Mesenchymal stem cell (in vitro differentiated cells and primary cell): ENCODE data around the gene TRAFD1.
"Not testable (repeated sequence)": the region's sequence is repeated elsewhere in the genome, so short reads cannot be mapped to it uniquely, and the experiment has no call there.

ENCODE experiments used
- DNase-seq: peaks from one replicate; pipeline ENCODE4 v3.0.0-alpha.2; 2013
- H2AFZ ChIP-seq: one replicate; pipeline ENCODE4 v1.6.1; 2013; ENCODE audit warnings: low read depth, mild to moderate bottlenecking, control low read depth, inconsistent platforms, low read length, moderate library complexity
- H2AK5ac ChIP-seq: 2 replicates; pipeline ENCODE4 v1.6.1; 2013; ENCODE audit warnings: low read length, moderate library complexity, mild to moderate bottlenecking, inconsistent platforms; ENCODE audit not compliant: severe bottlenecking
- H2BK120ac ChIP-seq: one replicate; pipeline ENCODE4 v1.6.1; 2013; ENCODE audit warnings: low read depth, mild to moderate bottlenecking, inconsistent platforms, low read length, moderate library complexity
- H2BK12ac ChIP-seq, 2 experiments: one replicate each; pipeline ENCODE4 v1.6.1; 2013; ENCODE audit warnings: inconsistent platforms in 2 of 2, low read length in 2 of 2, mild to moderate bottlenecking in 2 of 2, moderate library complexity in 2 of 2, control low read depth in 1 of 2
- H2BK15ac ChIP-seq: one replicate; pipeline ENCODE4 v1.6.1; 2013; ENCODE audit warnings: mild to moderate bottlenecking, low read depth, inconsistent platforms; ENCODE audit not compliant: poor library complexity, severe bottlenecking
- H2BK5ac ChIP-seq: 2 replicates; pipeline ENCODE4 v1.6.1; 2013; ENCODE audit warnings: low read depth, mild to moderate bottlenecking, low read length, control low read depth, inconsistent platforms; ENCODE audit not compliant: poor library complexity, severe bottlenecking
- H3K14ac ChIP-seq, 2 experiments: one replicate each; pipeline ENCODE4 v1.6.1; 2013; ENCODE audit warnings: inconsistent platforms in 2 of 2, low read length in 2 of 2, control low read depth in 1 of 2, mild to moderate bottlenecking in 1 of 2, moderate library complexity in 1 of 2
- H3K18ac ChIP-seq, 2 experiments: one replicate each; pipeline ENCODE4 v1.6.1; 2013; ENCODE audit warnings: inconsistent platforms in 2 of 2, low read length in 2 of 2, control low read depth in 1 of 2, low read depth in 1 of 2, mild to moderate bottlenecking in 1 of 2
- H3K23ac ChIP-seq, 2 experiments: one replicate each; pipeline ENCODE4 v1.6.1; 2013; ENCODE audit warnings: inconsistent platforms in 2 of 2, low read length in 2 of 2, mild to moderate bottlenecking in 2 of 2, moderate library complexity in 2 of 2, control low read depth in 1 of 2
- H3K27ac ChIP-seq: 2 replicates; pipeline ENCODE4 v1.5.1; 2013; ENCODE audit warnings: mild to moderate bottlenecking, moderate library complexity, low read length, control low read depth, inconsistent platforms; ENCODE audit not compliant: poor library complexity, severe bottlenecking
- H3K27me3 ChIP-seq, 2 experiments: 2 replicates each; pipeline versions ENCODE4 v1.6.1 to v1.7.0; 2013; ENCODE audit warnings: low read length in 2 of 2, mild to moderate bottlenecking in 2 of 2, moderate library complexity in 2 of 2, control low read depth in 1 of 2, inconsistent platforms in 1 of 2; ENCODE audit not compliant: control insufficient read depth in 1 of 2, insufficient read depth in 1 of 2
- H3K36me3 ChIP-seq, 2 experiments: 2 replicates each; pipeline versions ENCODE4 v1.6.1 to v1.7.0; 2013; ENCODE audit warnings: low read length in 2 of 2, control low read depth in 1 of 2, inconsistent platforms in 1 of 2, low read depth in 1 of 2, mild to moderate bottlenecking in 1 of 2; ENCODE audit not compliant: insufficient read depth in 2 of 2, control insufficient read depth in 1 of 2
- H3K4ac ChIP-seq, 2 experiments: one replicate each; pipeline ENCODE4 v1.6.1; 2013; ENCODE audit warnings: inconsistent platforms in 2 of 2, low read length in 2 of 2, mild to moderate bottlenecking in 2 of 2, moderate library complexity in 2 of 2, control low read depth in 1 of 2, low read depth in 1 of 2
- H3K4me1 ChIP-seq: 2 replicates; pipeline ENCODE4 v1.6.1; 2013; ENCODE audit warnings: low read depth, low read length, control low read depth; ENCODE audit not compliant: control insufficient read depth, insufficient read depth
- H3K4me2 ChIP-seq: 2 replicates; pipeline ENCODE4 v1.6.1; 2013; ENCODE audit warnings: low read length, mild to moderate bottlenecking, inconsistent platforms; ENCODE audit not compliant: poor library complexity, severe bottlenecking
- H3K4me3 ChIP-seq, 2 experiments: 2 replicates each; pipeline versions ENCODE4 v1.5.1 to v1.7.0; 2013; ENCODE audit warnings: low read length in 2 of 2, mild to moderate bottlenecking in 2 of 2, control low read depth in 1 of 2, low read depth in 1 of 2; ENCODE audit not compliant: insufficient read depth in 1 of 2
- H3K79me1 ChIP-seq: replicated peaks from 2 replicates; pipeline ENCODE4 v1.6.1; 2013; ENCODE audit warnings: mild to moderate bottlenecking, control low read depth, low read length, inconsistent platforms; ENCODE audit not compliant: poor library complexity, severe bottlenecking
- H3K9ac ChIP-seq: 2 replicates; pipeline ENCODE4 v1.7.0; 2013; ENCODE audit warnings: mild to moderate bottlenecking, low read length, moderate library complexity
- H3K9me3 ChIP-seq: 2 replicates; pipeline ENCODE4 v1.7.0; 2013; ENCODE audit warnings: mild to moderate bottlenecking, low read length; ENCODE audit not compliant: control insufficient read depth
- H4K8ac ChIP-seq: one replicate; pipeline ENCODE4 v1.6.1; 2013; ENCODE audit warnings: inconsistent platforms, mild to moderate bottlenecking, low read length, moderate library complexity
- H4K91ac ChIP-seq: one replicate; pipeline ENCODE4 v1.6.1; 2013; ENCODE audit warnings: mild to moderate bottlenecking, low read length, inconsistent platforms
- WGBS: methylation state at CpG from one replicate; pipeline ENCODE4 v1.1.7; 2013; ENCODE audit warnings: mixed read lengths; 5-methylcytosine and 5-hydroxymethylcytosine counted together

TRAFD1 gene

GRCh38 chr12:112107306-112108201 lies 17.8 kb upstream of the TRAFD1 start:
- Histone ChIP-seq H2AK5ac (peak overlapping the region; percentile 54), H3K4ac (peak overlapping the region in 1 of 2 experiments; percentile 100), H3K14ac (peak overlapping the region in 1 of 2 experiments; percentile 75), H3K4me3 (peak overlapping the region; percentile 98 to 99), H3K9ac (peak overlapping the region; percentile 99), H2BK120ac (peak overlapping the region; percentile 73), H4K91ac (no peak overlapping the region), H3K23ac (peak overlapping the region in 1 of 2 experiments; percentile 80), H3K79me1 (no peaks in the 10 kb centered on the region), H3K4me1 (peaks cover 19% of the 10 kb centered on the region), H2BK5ac (no peak overlapping the region), H3K27me3 (no peaks in the 10 kb centered on the region), H2BK15ac (peak overlapping the region; percentile 90), H3K27ac (peak overlapping the region; percentile 56), H2AFZ (no peak overlapping the region), H2BK12ac (no peak overlapping the region), H3K36me3 (peaks cover 0 to 18% of the 10 kb centered on the region in 2 experiments), H4K8ac (peak overlapping the region; percentile 17), H3K18ac (peak overlapping the region in 1 of 2 experiments; percentile 48), H3K9me3 (no peaks in the 10 kb centered on the region), H3K4me2 (peak overlapping the region; percentile 58)
- WGBS = 31% methylated on average over 12 of the region's 13 CpGs
- DNase-seq = peak; percentile 58

GRCh38 chr12:112108202-112109079 lies 16.9 kb upstream of the TRAFD1 start, which contains the start of gene NAA25:
TSS of gene NAA25 (minus strand) at chr12:112108783. CDS start at chr12:112108773, 10 bp downstream.
- Histone ChIP-seq H3K9me3 (no peaks in the 10 kb centered on the region), H3K4me1 (peaks cover 22% of the 10 kb centered on the region), H3K4me3 (peak within 1 kb of the TSS; percentile 98 to 99), H3K4ac (peak within 1 kb of the TSS; percentile 84 to 100), H2BK120ac (peak within 1 kb of the TSS; percentile 73), H2AFZ (peak within 1 kb of the TSS; percentile 94), H3K27ac (peak within 1 kb of the TSS; percentile 97), H2BK15ac (peak within 1 kb of the TSS; percentile 90), H2BK12ac (peak within 1 kb of the TSS in 1 of 2 experiments; percentile 86), H3K4me2 (peak within 1 kb of the TSS; percentile 77), H3K14ac (peak within 1 kb of the TSS in 1 of 2 experiments; percentile 99), H3K27me3 (no peaks in the 10 kb centered on the region), H4K91ac (peak within 1 kb of the TSS; percentile 97), H3K18ac (peak within 1 kb of the TSS; percentile 97 to 100), H4K8ac (peak within 1 kb of the TSS; percentile 98), H3K9ac (peak within 1 kb of the TSS; percentile 99), H3K23ac (peak within 1 kb of the TSS in 1 of 2 experiments; percentile 99), H2AK5ac (peak within 1 kb of the TSS; percentile 93), H3K36me3 (peaks cover 0 to 18% of the 10 kb centered on the region in 2 experiments), H3K79me1 (no peaks in the 10 kb centered on the region), H2BK5ac (peak within 1 kb of the TSS; percentile 73)
- peak; percentile 90 for DNase-seq
- WGBS = under 1% methylated on average over 68 of the region's 74 CpGs

- not testable (repeated sequence) for H3K14ac ChIP-seq, H3K23ac ChIP-seq, H4K8ac ChIP-seq, H2BK12ac ChIP-seq, H4K91ac ChIP-seq, H3K79me1 ChIP-seq, H3K4me2 ChIP-seq, H2AFZ ChIP-seq, H3K9ac ChIP-seq, H3K4ac ChIP-seq, H3K27me3 ChIP-seq, DNase-seq, H3K36me3 ChIP-seq, H3K18ac ChIP-seq, H2BK15ac ChIP-seq, H2BK120ac ChIP-seq, H3K9me3 ChIP-seq, H2AK5ac ChIP-seq, H3K4me3 ChIP-seq
- peak overlapping the region; percentile 31 for H2BK5ac ChIP-seq
- H3K27ac ChIP-seq = peak overlapping the region; percentile 32
- H3K4me1 ChIP-seq = peaks cover 18% of the 10 kb centered on the region
- 90% methylated on average over 18 of the region's 20 CpGs for WGBS
Measured at GRCh38 chr12:112110787-112111662, 14.3 kb upstream of the TRAFD1 start.
